Hepatocyte (in vitro differentiated cells): ENCODE data around the gene ESRRA. TPM values are rescaled to one million over a fixed set of nuclear protein-coding genes. Genes with fewer than 3 reads are reported as not detected.

Experiments
- DNase-seq: peaks from one replicate; pipeline ENCODE4 v3.0.0-alpha.2; 2016; ENCODE audit warnings: low spot score
- H2AFZ ChIP-seq: fragments of 200-600 bp; sonication (generic); 2 replicates; pipeline ENCODE4 v1.6.0; 2016; ENCODE audit warnings: antibody characterized with exemption, mild to moderate bottlenecking
- H3K27ac ChIP-seq: fragments of 200-600 bp; sonication (generic); 2 replicates; pipeline ENCODE4 v1.5.1; 2016; ENCODE audit warnings: mild to moderate bottlenecking
- H3K27me3 ChIP-seq: fragments of 200-600 bp; sonication (generic); 2 replicates; pipeline ENCODE4 v1.6.1; 2016
- H3K36me3 ChIP-seq: fragments of 200-600 bp; sonication (generic); replicated peaks from 2 replicates; pipeline ENCODE4 v1.5.1; 2016; ENCODE audit warnings: low read depth; ENCODE audit not compliant: insufficient read depth
- H3K4me1 ChIP-seq: fragments of 200-600 bp; sonication (generic); 2 replicates; pipeline ENCODE4 v1.5.1; 2016; ENCODE audit warnings: mild to moderate bottlenecking, moderate library complexity; ENCODE audit not compliant: insufficient read depth
- H3K4me2 ChIP-seq: fragments of 200-600 bp; sonication (generic); 2 replicates; pipeline ENCODE4 v1.6.0; 2016
- H3K4me3 ChIP-seq: fragments of 200-600 bp; sonication (generic); 2 replicates; pipeline ENCODE4 v1.5.1; 2016; ENCODE audit warnings: mild to moderate bottlenecking
- H3K79me2 ChIP-seq: fragments of 200-600 bp; sonication (generic); 2 replicates; pipeline ENCODE4 v1.6.0; 2017; ENCODE audit warnings: mild to moderate bottlenecking
- H3K9me2 ChIP-seq: fragments of 200-600 bp; sonication (generic); replicated peaks from 2 replicates; pipeline ENCODE4 v1.6.0; 2017; ENCODE audit warnings: mild to moderate bottlenecking; ENCODE audit not compliant: insufficient read depth
- H3K9me3 ChIP-seq: fragments of 200-600 bp; sonication (generic); 2 replicates; pipeline ENCODE4 v1.5.1; 2016; ENCODE audit warnings: low read depth, mild to moderate bottlenecking
- H4K20me1 ChIP-seq: fragments of 200-600 bp; sonication (generic); 2 replicates; pipeline ENCODE4 v1.6.0; 2016; ENCODE audit warnings: mild to moderate bottlenecking; ENCODE audit not compliant: insufficient read depth, poor library complexity, severe bottlenecking
- CTCF ChIP-seq: fragments of 200-600 bp; sonication (generic); IDR thresholded peaks from 2 replicates; pipeline ENCODE4 v1.5.1; 2016; ENCODE audit warnings: antibody characterized with exemption, mild to moderate bottlenecking; ENCODE audit not compliant: poor library complexity
- EZH2 ChIP-seq: fragments of 200-600 bp; sonication (generic); IDR thresholded peaks from 2 replicates; pipeline ENCODE4 v1.6.1; 2016; ENCODE audit warnings: antibody characterized with exemption, mild to moderate bottlenecking, borderline replicate concordance
- EZH2phosphoT487 ChIP-seq: fragments of 200-600 bp; sonication (generic); IDR thresholded peaks from one replicate; pipeline ENCODE4 v1.6.1; 2018; ENCODE audit warnings: antibody characterized with exemption, mild to moderate bottlenecking, low read depth, moderate library complexity; ENCODE audit not compliant: unreplicated experiment, severe bottlenecking
- WGBS: methylation state at CpG from one replicate; pipeline ENCODE4 v1.1.6; 2016; ENCODE audit warnings: low lambda C conversion rate; ENCODE audit errors: missing lambda C conversion rate; 5-methylcytosine and 5-hydroxymethylcytosine counted together
- polyA plus RNA-seq: library from polyadenylated mRNA; unstranded; fragments of >200 nt; fragmentation: Nextera tagmentation; extraction: Ambion mirVana; gene quantifications from 2 replicates; pipeline ENCODE4 v1.2.1, GENCODE V29; 2016
- total RNA-seq: library from RNA; depleted of rRNA; stranded (reverse); fragments of >200 nt; gene quantifications from 2 replicates; pipeline ENCODE4 v1.2.3, GENCODE V29; 2014

The ESRRA gene
- total and polyA plus RNA-seq, 2 experiments from 2014 or later, result 57.4 to 62.0 TPM

- Histone ChIP-seq H3K27me3 (no peaks in the 10 kb centered on the region), H3K4me1 (peaks cover 26% of the 10 kb centered on the region), H2AFZ (peak overlapping the region; percentile 43), H3K4me2 (peak overlapping the region; percentile 95), H3K9me3 (no peaks in the 10 kb centered on the region), H3K79me2 (peaks cover 18% of the 10 kb centered on the region), H3K27ac (peak overlapping the region; percentile 95), H4K20me1 (no peaks in the 10 kb centered on the region), H3K9me2 (no peaks in the 10 kb centered on the region), H3K4me3 (peak overlapping the region; percentile 15), H3K36me3 (no peaks in the 10 kb centered on the region)
- TF ChIP-seq EZH2 (no peak), CTCF (peak; percentile 27), EZH2phosphoT487 (no peak)
- DNase-seq, result peak; percentile 99
- under 1% methylated on average over 57 of the region's 58 CpGs for WGBS
These were observed 35.6 kb upstream of the ESRRA start for GRCh38 chr11:64269540-64270220.

GRCh38 chr11:64275031-64275800 lies 30.1 kb upstream of the ESRRA start:
- Histone ChIP-seq H3K9me3 (no peaks in the 10 kb centered on the region), H3K4me2 (no peak overlapping the region), H3K9me2 (no peaks in the 10 kb centered on the region), H3K27ac (no peak overlapping the region), H3K36me3 (no peaks in the 10 kb centered on the region), H3K4me1 (peaks cover 14% of the 10 kb centered on the region), H2AFZ (no peak overlapping the region), H4K20me1 (no peaks in the 10 kb centered on the region), H3K4me3 (no peak overlapping the region), H3K27me3 (no peaks in the 10 kb centered on the region), H3K79me2 (peaks cover 18% of the 10 kb centered on the region)
- no peak for DNase-seq
- 86% methylated on average over 15 of the region's 15 CpGs for WGBS
- TF ChIP-seq EZH2 (no peak), EZH2phosphoT487 (no peak), CTCF (no peak)

GRCh38 chr11:64275841-64276240 lies 29.5 kb upstream of the ESRRA start:
- 86% methylated on average over 2 of the region's 2 CpGs for WGBS
- Histone ChIP-seq H3K27me3 (no peaks in the 10 kb centered on the region), H3K4me3 (no peak overlapping the region), H3K27ac (no peak overlapping the region), H3K79me2 (peaks cover 19% of the 10 kb centered on the region), H3K4me2 (no peak overlapping the region), H3K9me2 (no peaks in the 10 kb centered on the region), H3K9me3 (no peaks in the 10 kb centered on the region), H3K4me1 (peaks cover 14% of the 10 kb centered on the region), H2AFZ (no peak overlapping the region), H3K36me3 (no peaks in the 10 kb centered on the region), H4K20me1 (no peaks in the 10 kb centered on the region)
- no peak for TF ChIP-seq EZH2
- TF ChIP-seq EZH2phosphoT487, result no peak
- no peak for TF ChIP-seq CTCF
- DNase-seq, result no peak
